Liver (tissue), 9 donors: ENCODE measurements around the gene GRIK2. TPM values are rescaled to one million over a fixed set of nuclear protein-coding genes. Genes with fewer than 3 reads are reported as not detected.

ENCODE experiments used
- DNase-seq: peaks from one replicate; pipeline ENCODE4 v3.0.0-alpha.2; 2017; ENCODE audit warnings: low spot score
- H3K27ac ChIP-seq, 2 donors: one replicate each; pipeline ENCODE4 v1.7.0; 2013; ENCODE audit warnings: inconsistent platforms in 2 of 2, low read length in 2 of 2, control low read depth in 1 of 2, low read depth in 1 of 2, mild to moderate bottlenecking in 1 of 2
- H3K27me3 ChIP-seq, 4 donors: one replicate each; pipeline versions ENCODE4 v1.6.1 to v1.7.0; 2013; ENCODE audit warnings: low read length in 3 of 4, inconsistent platforms in 1 of 4, mild to moderate bottlenecking in 1 of 4, moderate library complexity in 1 of 4; ENCODE audit not compliant: control insufficient read depth in 4 of 4, insufficient read depth in 4 of 4
- H3K36me3 ChIP-seq, 4 donors: one replicate each; pipeline versions ENCODE4 v1.6.1 to v1.7.0; 2013; ENCODE audit warnings: low read length in 3 of 4, mild to moderate bottlenecking in 3 of 4, low read depth in 1 of 4, moderate library complexity in 1 of 4; ENCODE audit not compliant: control insufficient read depth in 4 of 4, insufficient read depth in 3 of 4
- H3K4me1 ChIP-seq, 4 donors: one replicate each; pipeline versions ENCODE4 v1.6.1 to v1.7.0; 2013; ENCODE audit warnings: low read length in 3 of 4, mild to moderate bottlenecking in 3 of 4, moderate library complexity in 1 of 4; ENCODE audit not compliant: control insufficient read depth in 4 of 4, insufficient read depth in 4 of 4
- H3K4me3 ChIP-seq, 3 donors: one replicate each; pipeline versions ENCODE4 v1.6.1 to v1.7.0; 2013; ENCODE audit warnings: low read length in 3 of 3, control low read depth in 1 of 3, low read depth in 1 of 3, mild to moderate bottlenecking in 1 of 3
- H3K9ac ChIP-seq, 2 donors: one replicate each; pipeline ENCODE4 v1.7.0; 2013; ENCODE audit warnings: low read length in 2 of 2, mild to moderate bottlenecking in 2 of 2, moderate library complexity in 2 of 2, control low read depth in 1 of 2, low read depth in 1 of 2
- H3K9me3 ChIP-seq, 4 donors: one replicate each; pipeline versions ENCODE4 v1.6.1 to v1.7.0; 2013; ENCODE audit warnings: low read length in 3 of 4; ENCODE audit not compliant: control insufficient read depth in 4 of 4
- EGR1 ChIP-seq, 2 donors: IDR thresholded peaks; 2 replicates each; pipeline ENCODE4 v1.6.1; 2016 to 2018; ENCODE audit warnings: antibody characterized with exemption in 2 of 2, low read depth in 2 of 2
- FOXA1 ChIP-seq: IDR thresholded peaks from 2 replicates; pipeline ENCODE4 v1.6.1; 2016; ENCODE audit warnings: antibody characterized with exemption
- FOXA2 ChIP-seq: IDR thresholded peaks from 2 replicates; pipeline ENCODE4 v1.6.1; 2016; ENCODE audit warnings: antibody characterized with exemption
- GABPA ChIP-seq, 2 donors: IDR thresholded peaks in 1 of 2; conservative IDR thresholded peaks in 1 of 2; 2 replicates each; pipeline ENCODE4 v1.6.1; 2016; ENCODE audit warnings: antibody characterized with exemption in 2 of 2, mild to moderate bottlenecking in 1 of 2, moderate library complexity in 1 of 2
- HNF4A ChIP-seq, 2 donors: conservative IDR thresholded peaks; 2 replicates each; pipeline ENCODE4 v1.6.1; 2016; ENCODE audit warnings: antibody characterized with exemption in 2 of 2, mild to moderate bottlenecking in 2 of 2
- HNF4G ChIP-seq: IDR thresholded peaks from 2 replicates; pipeline ENCODE4 v1.6.1; 2016; ENCODE audit warnings: antibody characterized with exemption
- JUND ChIP-seq, 2 donors: IDR thresholded peaks; 2 replicates each; pipeline ENCODE4 v1.6.1; 2016; ENCODE audit warnings: antibody characterized with exemption in 2 of 2
- MAX ChIP-seq: IDR thresholded peaks from 2 replicates; pipeline ENCODE4 v1.6.1; 2016; ENCODE audit warnings: antibody characterized with exemption
- NR2F2 ChIP-seq: IDR thresholded peaks from 2 replicates; pipeline ENCODE4 v1.6.1; 2016; ENCODE audit warnings: antibody characterized with exemption
- RAD21 ChIP-seq, 2 donors: IDR thresholded peaks; 2 replicates each; pipeline ENCODE4 v1.6.1; 2016; ENCODE audit warnings: antibody characterized with exemption in 2 of 2, mild to moderate bottlenecking in 2 of 2
- RXRA ChIP-seq, 2 donors: IDR thresholded peaks; 2 replicates each; pipeline ENCODE4 v1.6.1; 2017 to 2018; ENCODE audit warnings: antibody characterized with exemption in 2 of 2, mild to moderate bottlenecking in 1 of 2
- SP1 ChIP-seq: IDR thresholded peaks from 2 replicates; pipeline ENCODE4 v1.6.1; 2018; ENCODE audit warnings: antibody characterized with exemption, mild to moderate bottlenecking
- TAF1 ChIP-seq: conservative IDR thresholded peaks from 2 replicates; pipeline ENCODE4 v1.6.1; 2016; ENCODE audit warnings: antibody characterized with exemption, mild to moderate bottlenecking
- YY1 ChIP-seq: IDR thresholded peaks from 2 replicates; pipeline ENCODE4 v1.6.1; 2016; ENCODE audit warnings: antibody characterized with exemption, mild to moderate bottlenecking
- ZBTB33 ChIP-seq: IDR thresholded peaks from 2 replicates; pipeline ENCODE4 v1.6.1; 2016; ENCODE audit warnings: antibody characterized with exemption
- WGBS: extraction: QIAGEN DNeasy Blood & Tissue Kit; methylation state at CpG from one replicate; pipeline ENCODE4 v1.1.7; 2013; 5-methylcytosine and 5-hydroxymethylcytosine counted together
- polyA plus RNA-seq, 2 donors: library from polyadenylated mRNA; stranded (reverse) in 1 of 2; unstranded in 1 of 2; fragments of 200-250 nt in 1 of 2; fragments of >200 nt in 1 of 2; fragmentation: Nextera tagmentation in 1 of 2; extraction: Ambion mirVana in 1 of 2; gene quantifications; one replicate each; pipeline versions ENCODE4 v1.2.1 to v1.2.3, GENCODE V29; 2013 to 2015
- total RNA-seq, 2 donors: library from RNA; depleted of rRNA; stranded (reverse); fragments of >200 nt; gene quantifications; one replicate each; pipeline ENCODE4 v1.2.3, GENCODE V29; 2014
- TF ChIP-seq, protein P1 (sequence below): IDR thresholded peaks from 2 replicates; pipeline ENCODE4 v1.6.1; 2016; ENCODE audit warnings: antibody characterized with exemption
- TF ChIP-seq, protein P2 (sequence below): IDR thresholded peaks from 2 replicates; pipeline ENCODE4 v1.6.1; 2016; ENCODE audit warnings: antibody characterized with exemption, mild to moderate bottlenecking
- TF ChIP-seq, protein P3 (sequence below): fragments of 150-350 bp; IDR thresholded peaks from 2 replicates; pipeline ENCODE4 v1.5.1; 2017; ENCODE audit warnings: improper control_type of control experiment, low read depth, low read length; ENCODE audit not compliant: missing input control
- donor health status: healthy.
- donor health status: healthy.
- donor health status: healthy.
- donor health status: healthy.
- donor health status: healthy.

The GRIK2 gene
- total and polyA plus RNA-seq, 4 donors: 0.02 to 0.17 (median 0.05) TPM

DNA sequence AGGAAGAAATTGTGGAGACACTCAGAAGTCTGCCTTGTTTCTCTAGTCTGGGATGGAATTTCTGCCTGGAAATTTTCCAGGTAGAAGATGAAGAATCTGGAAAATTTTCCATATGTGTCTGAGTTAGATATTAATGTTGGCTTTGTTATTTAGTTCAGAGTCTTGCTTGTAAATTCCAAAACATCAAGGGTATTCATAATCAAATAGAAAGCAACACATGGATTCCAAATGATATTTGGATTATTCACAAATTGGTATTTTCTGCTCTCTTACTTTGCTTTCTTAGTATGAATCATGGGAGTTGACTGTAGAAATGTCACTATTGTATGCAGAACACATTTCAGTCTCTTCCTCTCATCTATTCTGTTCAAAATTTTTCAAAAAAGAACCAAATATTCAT is 116.0 kb downstream of the GRIK2 start:
- TF ChIP-seq, protein P1, sequence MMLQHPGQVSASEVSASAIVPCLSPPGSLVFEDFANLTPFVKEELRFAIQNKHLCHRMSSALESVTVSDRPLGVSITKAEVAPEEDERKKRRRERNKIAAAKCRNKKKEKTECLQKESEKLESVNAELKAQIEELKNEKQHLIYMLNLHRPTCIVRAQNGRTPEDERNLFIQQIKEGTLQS: no peak
- no peak for TF ChIP-seq RXRA (IDR thresholded peaks at IDR 0.05)
- no peak for TF ChIP-seq HNF4G
- TF ChIP-seq SP1: no peak
- H3K27ac ChIP-seq: no peak overlapping the region

GRCh38 chr6:101513181-101513580 is 119.7 kb downstream of the GRIK2 start:
- H3K4me1 ChIP-seq: no peaks in the 10 kb centered on the region
- no peak overlapping the region for H3K9ac ChIP-seq
- no peak for DNase-seq
- no peaks in the 10 kb centered on the region for H3K9me3 ChIP-seq
- no peak overlapping the region for H3K27ac ChIP-seq
- 90% methylated on average over 1 of the region's 1 CpG for WGBS
- H3K27me3 ChIP-seq: no peaks in the 10 kb centered on the region
- H3K4me3 ChIP-seq: no peak overlapping the region
- TF ChIP-seq, protein P2, sequence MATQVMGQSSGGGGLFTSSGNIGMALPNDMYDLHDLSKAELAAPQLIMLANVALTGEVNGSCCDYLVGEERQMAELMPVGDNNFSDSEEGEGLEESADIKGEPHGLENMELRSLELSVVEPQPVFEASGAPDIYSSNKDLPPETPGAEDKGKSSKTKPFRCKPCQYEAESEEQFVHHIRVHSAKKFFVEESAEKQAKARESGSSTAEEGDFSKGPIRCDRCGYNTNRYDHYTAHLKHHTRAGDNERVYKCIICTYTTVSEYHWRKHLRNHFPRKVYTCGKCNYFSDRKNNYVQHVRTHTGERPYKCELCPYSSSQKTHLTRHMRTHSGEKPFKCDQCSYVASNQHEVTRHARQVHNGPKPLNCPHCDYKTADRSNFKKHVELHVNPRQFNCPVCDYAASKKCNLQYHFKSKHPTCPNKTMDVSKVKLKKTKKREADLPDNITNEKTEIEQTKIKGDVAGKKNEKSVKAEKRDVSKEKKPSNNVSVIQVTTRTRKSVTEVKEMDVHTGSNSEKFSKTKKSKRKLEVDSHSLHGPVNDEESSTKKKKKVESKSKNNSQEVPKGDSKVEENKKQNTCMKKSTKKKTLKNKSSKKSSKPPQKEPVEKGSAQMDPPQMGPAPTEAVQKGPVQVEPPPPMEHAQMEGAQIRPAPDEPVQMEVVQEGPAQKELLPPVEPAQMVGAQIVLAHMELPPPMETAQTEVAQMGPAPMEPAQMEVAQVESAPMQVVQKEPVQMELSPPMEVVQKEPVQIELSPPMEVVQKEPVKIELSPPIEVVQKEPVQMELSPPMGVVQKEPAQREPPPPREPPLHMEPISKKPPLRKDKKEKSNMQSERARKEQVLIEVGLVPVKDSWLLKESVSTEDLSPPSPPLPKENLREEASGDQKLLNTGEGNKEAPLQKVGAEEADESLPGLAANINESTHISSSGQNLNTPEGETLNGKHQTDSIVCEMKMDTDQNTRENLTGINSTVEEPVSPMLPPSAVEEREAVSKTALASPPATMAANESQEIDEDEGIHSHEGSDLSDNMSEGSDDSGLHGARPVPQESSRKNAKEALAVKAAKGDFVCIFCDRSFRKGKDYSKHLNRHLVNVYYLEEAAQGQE: no peak
- TF ChIP-seq NR2F2: no peak
- TF ChIP-seq, protein P1: no peak
- TF ChIP-seq GABPA (IDR thresholded peaks at IDR 0.05 in 1 of 2, conservative IDR thresholded peaks at IDR 0.05 in 1 of 2): no peak
- TF ChIP-seq SP1: no peak
- no peaks in the 10 kb centered on the region for H3K36me3 ChIP-seq

More for the DNA sequence above, 116.0 kb downstream of the GRIK2 start:
- no peak overlapping the region for H3K4me3 ChIP-seq
- H3K9ac ChIP-seq: no peak overlapping the region
- DNase-seq: no peak
- no peaks in the 10 kb centered on the region for H3K36me3 ChIP-seq
- no peaks in the 10 kb centered on the region for H3K27me3 ChIP-seq
- no peaks in the 10 kb centered on the region for H3K4me1 ChIP-seq
- H3K9me3 ChIP-seq: no peaks in the 10 kb centered on the region

DNA sequence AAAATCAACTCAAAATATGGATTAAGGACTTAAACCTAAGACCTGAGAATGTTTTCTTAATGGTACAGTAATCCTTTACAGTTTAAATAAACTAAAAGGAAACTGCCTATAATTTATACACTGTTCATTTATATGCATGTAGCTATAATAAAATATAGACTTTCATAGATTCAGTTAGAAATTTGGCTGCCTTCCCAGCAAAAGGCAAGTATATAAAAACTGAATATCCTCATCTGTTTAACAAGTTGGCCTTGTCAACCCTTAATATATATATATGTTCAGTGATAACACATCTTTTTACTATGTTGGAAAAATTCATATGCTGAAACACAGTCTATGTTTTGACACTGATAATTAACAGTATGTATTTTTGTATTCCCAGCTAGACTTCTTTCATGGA is 123.1 kb downstream of the GRIK2 start:
- H3K9me3 ChIP-seq: no peaks in the 10 kb centered on the region
- H3K4me1 ChIP-seq: no peaks in the 10 kb centered on the region
- TF ChIP-seq HNF4G (no peak), FOXA1 (no peak), GABPA (IDR thresholded peaks at IDR 0.05 in 1 of 2, conservative IDR thresholded peaks at IDR 0.05 in 1 of 2) (no peak), EGR1 (IDR thresholded peaks at IDR 0.05; ENCODE audit: low read depth in 2 of 2) (no peak), SP1 (no peak), RXRA (IDR thresholded peaks at IDR 0.05) (no peak), TAF1 (no peak), RAD21 (IDR thresholded peaks at IDR 0.05) (no peak), ZBTB33 (no peak), FOXA2 (no peak), MAX (no peak), HNF4A (conservative IDR thresholded peaks at IDR 0.05) (no peak), NR2F2 (no peak), JUND (IDR thresholded peaks at IDR 0.05) (no peak), YY1 (no peak)
- TF ChIP-seq, protein P3, sequence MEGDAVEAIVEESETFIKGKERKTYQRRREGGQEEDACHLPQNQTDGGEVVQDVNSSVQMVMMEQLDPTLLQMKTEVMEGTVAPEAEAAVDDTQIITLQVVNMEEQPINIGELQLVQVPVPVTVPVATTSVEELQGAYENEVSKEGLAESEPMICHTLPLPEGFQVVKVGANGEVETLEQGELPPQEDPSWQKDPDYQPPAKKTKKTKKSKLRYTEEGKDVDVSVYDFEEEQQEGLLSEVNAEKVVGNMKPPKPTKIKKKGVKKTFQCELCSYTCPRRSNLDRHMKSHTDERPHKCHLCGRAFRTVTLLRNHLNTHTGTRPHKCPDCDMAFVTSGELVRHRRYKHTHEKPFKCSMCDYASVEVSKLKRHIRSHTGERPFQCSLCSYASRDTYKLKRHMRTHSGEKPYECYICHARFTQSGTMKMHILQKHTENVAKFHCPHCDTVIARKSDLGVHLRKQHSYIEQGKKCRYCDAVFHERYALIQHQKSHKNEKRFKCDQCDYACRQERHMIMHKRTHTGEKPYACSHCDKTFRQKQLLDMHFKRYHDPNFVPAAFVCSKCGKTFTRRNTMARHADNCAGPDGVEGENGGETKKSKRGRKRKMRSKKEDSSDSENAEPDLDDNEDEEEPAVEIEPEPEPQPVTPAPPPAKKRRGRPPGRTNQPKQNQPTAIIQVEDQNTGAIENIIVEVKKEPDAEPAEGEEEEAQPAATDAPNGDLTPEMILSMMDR: no peak
- TF ChIP-seq, protein P1: no peak
- no peaks in the 10 kb centered on the region for H3K36me3 ChIP-seq
- DNase-seq: no peak
- no peak overlapping the region for H3K9ac ChIP-seq
- H3K27ac ChIP-seq: no peak overlapping the region
- H3K27me3 ChIP-seq: no peaks in the 10 kb centered on the region
- no peak overlapping the region for H3K4me3 ChIP-seq
